HG03159 (cell line): Measurements from ENCODE around the gene ABCB8.
"Not testable (repeated sequence)": the region's sequence is repeated elsewhere in the genome, so short reads cannot be mapped to it uniquely, and the experiment has no call there.

ENCODE experiments used
- ATAC-seq: cut with Tn5 transposase; IDR thresholded peaks from one replicate; pipeline ENCODE4 v1.9.1; 2021; ENCODE audit warnings: mild to moderate bottlenecking, moderate library complexity; ENCODE audit not compliant: unreplicated experiment

ABCB8 gene

DNA sequence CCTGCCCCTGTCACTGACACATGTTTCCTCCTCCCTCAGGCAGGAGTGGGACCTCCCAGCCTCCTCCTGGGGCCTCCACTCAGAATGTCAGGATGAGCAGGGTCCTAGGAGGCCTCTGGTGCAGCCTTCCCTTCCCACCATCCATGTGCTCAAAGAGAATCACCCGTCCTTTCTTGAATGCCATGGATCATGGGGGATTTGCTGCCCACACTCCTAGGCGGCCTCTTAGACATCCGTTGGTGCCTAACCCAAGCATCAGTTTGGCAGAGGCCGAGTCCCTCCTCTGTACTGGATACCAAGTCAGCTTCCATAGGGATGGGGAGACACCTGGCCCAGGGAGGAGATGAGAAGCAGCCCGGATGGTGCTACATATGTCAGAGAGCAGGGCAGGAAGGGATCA is 30.4 kb upstream of the ABCB8 start:
- no peak for ATAC-seq

DNA sequence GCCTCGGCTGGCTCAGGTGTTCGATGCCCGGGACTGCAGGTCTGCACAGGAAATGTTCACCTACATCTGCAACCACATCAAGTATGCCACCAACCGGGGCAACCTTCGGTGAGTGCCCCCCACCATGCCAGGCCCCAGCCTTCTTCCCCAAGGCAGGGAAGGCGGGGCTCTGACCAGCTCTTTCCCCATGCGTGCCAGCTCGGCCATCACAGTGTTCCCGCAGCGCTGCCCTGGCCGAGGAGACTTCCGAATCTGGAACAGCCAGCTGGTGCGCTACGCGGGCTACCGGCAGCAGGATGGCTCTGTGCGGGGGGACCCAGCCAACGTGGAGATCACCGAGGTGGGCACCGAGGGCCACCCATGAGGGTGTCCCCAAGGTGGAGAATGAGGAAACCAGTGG is 29.9 kb upstream of the ABCB8 start:
- ATAC-seq = no peak

GRCh38 chr7:150999001-150999400 is 29.2 kb upstream of the ABCB8 start:
- no peak for ATAC-seq

GRCh38 chr7:150999497-151000230 is 28.6 kb upstream of the ABCB8 start:
- ATAC-seq = no peak

- ATAC-seq = no peak
Observed at GRCh38 chr7:151000897-151001495, 27.3 kb upstream of the ABCB8 start.

DNA sequence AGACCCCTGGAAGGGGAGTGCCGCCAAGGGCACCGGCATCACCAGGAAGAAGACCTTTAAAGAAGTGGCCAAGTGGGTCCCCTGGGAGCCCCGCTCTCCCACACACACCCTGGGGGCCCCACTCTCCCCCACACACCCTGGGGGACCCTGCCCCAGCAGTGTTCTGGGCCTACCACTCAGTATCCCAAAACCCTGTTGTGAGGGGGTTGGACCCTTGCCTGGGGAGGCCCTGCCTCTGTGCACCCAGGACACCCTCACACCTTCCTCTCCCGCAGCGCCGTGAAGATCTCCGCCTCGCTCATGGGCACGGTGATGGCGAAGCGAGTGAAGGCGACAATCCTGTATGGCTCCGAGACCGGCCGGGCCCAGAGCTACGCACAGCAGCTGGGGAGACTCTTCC is 26.7 kb upstream of the ABCB8 start:
- no peak for ATAC-seq

DNA sequence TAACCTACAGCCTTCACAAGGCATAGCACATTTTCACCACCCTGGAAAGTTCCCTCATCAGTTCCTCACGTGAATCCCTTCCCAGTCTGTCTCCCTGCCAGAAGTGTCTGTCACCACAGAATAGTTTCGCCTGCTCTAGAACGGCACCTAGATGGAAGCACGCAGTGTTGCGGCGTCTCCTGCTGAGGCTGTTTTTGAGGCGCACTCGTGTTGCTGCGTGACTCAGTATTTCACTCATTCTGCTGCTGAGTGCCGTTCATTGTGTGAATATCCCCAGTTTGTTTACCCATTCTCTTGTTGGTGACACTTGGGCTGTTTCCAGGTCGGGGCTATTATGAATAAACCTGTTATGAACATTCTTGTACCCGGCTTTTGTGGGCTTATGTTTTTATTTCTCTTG is 24.7 kb upstream of the ABCB8 start:
- no peak for ATAC-seq

GRCh38 chr7:151005566-151005965 is 22.7 kb upstream of the ABCB8 start:
- ATAC-seq = no peak

- ATAC-seq = no peak
Observed at GRCh38 chr7:151006590-151007300, 21.5 kb upstream of the ABCB8 start.

DNA sequence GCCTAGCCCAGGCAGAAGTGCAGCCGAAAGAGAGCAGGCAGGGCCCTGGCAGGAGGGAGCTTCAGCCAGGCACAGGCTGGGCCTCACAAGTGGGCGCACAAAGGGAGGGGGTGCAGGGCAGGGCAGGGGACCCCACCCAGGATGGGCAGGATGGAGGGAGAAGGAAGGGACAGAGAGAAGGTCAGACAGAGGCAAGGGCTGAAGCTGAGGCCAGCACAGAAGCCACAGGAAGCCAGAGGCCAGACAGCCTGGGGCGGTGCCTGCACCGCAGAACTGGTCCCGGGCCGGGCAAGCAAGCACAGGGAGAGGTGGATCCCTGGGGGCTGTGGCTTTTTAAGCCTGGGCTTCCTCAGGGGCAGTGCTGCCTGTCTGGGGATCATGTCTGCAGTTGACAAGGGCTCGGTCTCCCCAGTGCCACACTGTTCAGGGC is 20.8 kb upstream of the ABCB8 start:
- no peak for ATAC-seq

DNA sequence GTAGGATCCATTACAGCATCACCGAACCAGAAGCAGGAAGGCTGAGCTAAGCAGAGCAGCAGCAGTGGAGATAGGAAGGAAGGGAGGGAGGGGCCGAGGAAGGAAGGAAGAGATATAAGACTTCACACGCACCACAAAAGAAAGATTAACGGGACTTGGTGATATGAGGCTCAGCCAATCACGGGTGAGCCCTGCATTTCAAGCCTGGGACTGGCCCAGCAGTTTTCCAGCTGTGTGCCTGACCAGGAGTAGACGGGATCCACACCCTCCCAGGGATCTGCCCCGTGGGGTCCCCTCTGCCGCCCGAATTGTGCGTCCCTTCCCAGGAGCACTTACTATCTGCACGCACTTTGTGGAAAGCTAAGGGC is 20.1 kb upstream of the ABCB8 start:
- ATAC-seq = no peak

GRCh38 chr7:151008511-151009323 is 19.5 kb upstream of the ABCB8 start:
- ATAC-seq = no peak

DNA sequence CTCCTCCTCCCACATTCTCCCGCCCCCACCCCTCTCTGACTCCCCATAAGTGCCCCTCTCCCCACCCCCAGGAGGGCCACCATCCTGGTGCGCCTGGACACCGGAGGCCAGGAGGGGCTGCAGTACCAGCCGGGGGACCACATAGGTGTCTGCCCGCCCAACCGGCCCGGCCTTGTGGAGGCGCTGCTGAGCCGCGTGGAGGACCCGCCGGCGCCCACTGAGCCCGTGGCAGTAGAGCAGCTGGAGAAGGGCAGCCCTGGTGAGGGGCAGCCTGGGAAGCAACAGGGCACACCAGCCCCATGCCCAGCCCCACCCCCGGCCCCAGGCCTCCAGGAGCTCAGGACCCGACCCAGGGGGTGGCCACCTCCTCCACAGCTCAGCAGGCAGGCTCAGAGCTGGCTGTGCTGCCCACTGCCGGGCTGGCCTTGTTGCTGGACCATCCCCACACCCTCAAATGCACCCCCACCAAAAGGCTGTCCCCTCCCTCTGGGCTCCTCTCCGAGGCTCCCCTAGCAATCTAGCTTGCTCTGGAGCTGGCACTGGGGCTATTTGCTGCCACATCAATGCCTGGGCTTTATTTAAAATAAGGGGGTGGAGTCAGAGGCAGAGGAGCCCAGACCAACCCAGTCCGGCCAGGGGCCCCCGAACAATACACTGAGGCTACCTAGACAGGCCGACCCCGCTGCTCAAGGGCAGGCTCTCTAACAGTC is 18.8 kb upstream of the ABCB8 start:
- ATAC-seq = no peak

DNA sequence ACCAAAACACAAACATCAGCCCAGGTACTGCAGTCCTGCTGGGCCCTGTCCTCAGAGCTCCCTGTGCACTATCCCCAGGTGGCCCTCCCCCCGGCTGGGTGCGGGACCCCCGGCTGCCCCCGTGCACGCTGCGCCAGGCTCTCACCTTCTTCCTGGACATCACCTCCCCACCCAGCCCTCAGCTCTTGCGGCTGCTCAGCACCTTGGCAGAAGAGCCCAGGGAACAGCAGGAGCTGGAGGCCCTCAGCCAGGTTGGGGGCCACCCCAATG is 18.3 kb upstream of the ABCB8 start:
- ATAC-seq = no peak

DNA sequence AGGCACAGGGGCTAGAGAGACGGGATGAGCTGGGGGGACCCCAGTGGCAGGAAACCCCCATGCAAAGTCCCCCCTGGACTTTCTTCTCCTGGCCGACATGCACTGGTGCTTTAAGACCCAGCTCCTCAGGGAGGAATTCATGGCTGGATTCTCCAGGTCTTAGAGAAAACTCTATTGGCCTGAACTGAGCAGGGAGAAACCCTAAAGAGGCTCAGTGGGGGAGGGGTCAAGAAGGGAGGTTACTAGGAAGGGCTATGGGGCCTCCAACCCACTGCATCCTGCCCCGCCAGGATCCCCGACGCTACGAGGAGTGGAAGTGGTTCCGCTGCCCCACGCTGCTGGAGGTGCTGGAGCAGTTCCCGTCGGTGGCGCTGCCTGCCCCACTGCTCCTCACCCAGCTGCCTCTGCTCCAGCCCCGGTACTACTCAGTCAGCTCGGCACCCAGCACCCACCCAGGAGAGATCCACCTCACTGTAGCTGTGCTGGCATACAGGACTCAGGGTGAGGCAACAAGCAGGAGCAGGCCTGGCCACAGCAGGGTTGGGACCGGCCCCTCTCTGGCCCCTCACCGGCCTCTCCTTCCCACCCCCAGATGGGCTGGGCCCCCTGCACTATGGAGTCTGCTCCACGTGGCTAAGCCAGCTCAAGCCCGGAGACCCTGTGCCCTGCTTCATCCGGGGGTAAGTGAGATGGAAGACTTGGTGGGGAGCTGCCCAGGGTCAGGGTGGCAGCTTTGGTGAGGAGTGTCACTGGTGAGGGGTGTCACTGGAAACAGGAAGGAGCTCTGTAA is 17.7 kb upstream of the ABCB8 start:
- no peak for ATAC-seq

- ATAC-seq = no peak
Observed at GRCh38 chr7:151011097-151011409, 17.2 kb upstream of the ABCB8 start.

DNA sequence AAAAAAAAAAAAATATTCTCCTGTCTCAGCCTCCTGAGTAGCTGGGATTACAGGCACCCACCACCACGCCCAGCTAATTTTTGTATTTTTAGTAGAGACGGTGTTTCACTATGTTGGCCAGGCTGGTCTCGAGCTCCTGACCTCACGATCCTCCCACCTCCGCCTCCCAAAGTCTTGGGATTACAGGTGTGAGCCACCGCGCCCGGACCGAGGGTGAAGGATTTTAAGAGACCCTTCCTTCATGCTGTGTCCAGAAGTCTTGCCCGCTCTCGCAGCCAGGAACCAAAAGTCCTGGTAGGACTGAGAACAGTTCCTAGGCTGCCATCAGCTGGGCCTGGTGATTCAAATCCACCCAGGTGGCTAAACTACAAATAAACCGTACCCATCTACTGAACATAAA is 16.6 kb upstream of the ABCB8 start:
- ATAC-seq = not testable (repeated sequence)

DNA sequence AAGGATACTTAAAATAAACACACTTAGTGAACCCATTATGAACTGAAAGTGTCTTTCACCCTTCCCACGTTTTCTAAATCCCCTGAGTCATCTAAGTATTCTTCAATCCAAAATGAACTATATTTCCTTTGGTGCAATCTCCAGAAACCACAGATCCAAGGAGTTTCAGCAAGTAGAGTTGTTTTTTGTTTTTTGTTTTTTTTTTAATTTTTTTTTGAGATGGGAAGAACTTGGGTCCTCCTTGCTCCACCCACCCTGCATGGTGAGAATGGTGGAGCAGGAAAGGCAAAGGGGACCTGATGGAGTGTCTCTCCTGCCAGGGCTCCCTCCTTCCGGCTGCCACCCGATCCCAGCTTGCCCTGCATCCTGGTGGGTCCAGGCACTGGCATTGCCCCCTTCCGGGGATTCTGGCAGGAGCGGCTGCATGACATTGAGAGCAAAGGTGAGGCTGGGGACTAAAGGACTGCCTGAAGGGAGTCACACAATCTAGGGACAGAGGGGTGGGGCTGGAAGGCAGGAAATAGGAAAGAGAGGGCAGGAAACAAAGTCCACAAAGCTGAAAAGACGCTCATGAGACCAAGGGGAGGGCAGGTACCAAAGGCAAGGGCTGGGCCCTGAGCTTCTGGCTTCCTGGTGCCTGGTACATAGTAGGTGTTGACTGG is 16.1 kb upstream of the ABCB8 start:
- ATAC-seq = no peak

GRCh38 chr7:151012911-151013347 is 15.3 kb upstream of the ABCB8 start:
- ATAC-seq = no peak

DNA sequence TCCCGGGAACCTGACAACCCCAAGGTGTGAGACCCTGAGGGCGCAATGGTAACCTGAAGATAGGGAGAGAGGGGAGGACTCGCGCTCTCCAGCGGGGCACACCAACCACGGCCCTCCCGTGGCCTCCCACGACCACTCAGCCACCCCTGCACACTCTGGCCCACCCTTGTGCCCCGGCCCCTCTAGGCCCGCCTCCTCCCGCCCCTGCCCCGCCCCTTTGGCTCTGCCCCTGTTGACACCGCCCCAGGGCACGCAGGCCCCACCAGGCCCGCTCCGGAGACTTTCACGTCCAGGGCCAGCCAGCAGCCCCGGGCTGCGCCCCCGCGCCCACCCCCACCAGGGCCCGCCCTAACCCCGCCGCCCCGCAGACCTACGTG is 14.9 kb upstream of the ABCB8 start:
- ATAC-seq = no peak
